Effector memory CD4-positive, alpha-beta T cell (primary cell): ENCODE measurements around the gene NPC1L1.

ENCODE experiments used
- DNase-seq, 3 donors: peaks; one replicate each; pipeline ENCODE4 v3.0.0-alpha.2; 2020
- H3K27ac ChIP-seq: 2 replicates; pipeline ENCODE4 v1.7.0; 2013; ENCODE audit warnings: mild to moderate bottlenecking, low read length, moderate library complexity; ENCODE audit not compliant: insufficient read depth, poor library complexity, severe bottlenecking
- H3K27me3 ChIP-seq: replicated peaks from 2 replicates; pipeline ENCODE4 v1.7.0; 2013; ENCODE audit warnings: mild to moderate bottlenecking, low read length; ENCODE audit not compliant: insufficient read depth, control insufficient read depth, poor library complexity, severe bottlenecking
- H3K36me3 ChIP-seq: 2 replicates; pipeline ENCODE4 v1.7.0; 2013; ENCODE audit warnings: mild to moderate bottlenecking, low read length, moderate library complexity; ENCODE audit not compliant: control insufficient read depth, insufficient read depth
- H3K4me1 ChIP-seq: 2 replicates; pipeline ENCODE4 v1.7.0; 2013; ENCODE audit warnings: low read length, mild to moderate bottlenecking; ENCODE audit not compliant: control insufficient read depth, insufficient read depth, poor library complexity, severe bottlenecking
- H3K4me3 ChIP-seq: 2 replicates; pipeline ENCODE4 v1.7.0; 2013; ENCODE audit warnings: low read length, low read depth, mild to moderate bottlenecking; ENCODE audit not compliant: insufficient read depth, poor library complexity, severe bottlenecking
- H3K9me3 ChIP-seq: 2 replicates; pipeline ENCODE4 v1.7.0; 2013; ENCODE audit warnings: mild to moderate bottlenecking, low read length, moderate library complexity; ENCODE audit not compliant: control insufficient read depth

NPC1L1 gene

GRCh38 chr7:44471850-44472249 lies 69.3 kb downstream of the NPC1L1 start:
- DNase-seq = no peak

GRCh38 chr7:44471436-44471835 lies 69.7 kb downstream of the NPC1L1 start:
- Histone ChIP-seq H3K27ac (no peak overlapping the region), H3K36me3 (peaks cover 52% of the 10 kb centered on the region), H3K4me1 (peaks cover 3% of the 10 kb centered on the region), H3K4me3 (no peak overlapping the region), H3K27me3 (no peaks in the 10 kb centered on the region), H3K9me3 (no peaks in the 10 kb centered on the region)
- no peak for DNase-seq

More at GRCh38 chr7:44471850-44472249, 69.3 kb downstream of the NPC1L1 start:
- Histone ChIP-seq H3K4me1 (peaks cover 3% of the 10 kb centered on the region), H3K27me3 (no peaks in the 10 kb centered on the region), H3K27ac (no peak overlapping the region), H3K9me3 (no peaks in the 10 kb centered on the region), H3K4me3 (no peak overlapping the region), H3K36me3 (peaks cover 51% of the 10 kb centered on the region)

GRCh38 chr7:44470628-44471245 lies 70.4 kb downstream of the NPC1L1 start:
- Histone ChIP-seq H3K27me3 (no peaks in the 10 kb centered on the region), H3K4me3 (no peak overlapping the region), H3K4me1 (peaks cover 3% of the 10 kb centered on the region), H3K9me3 (no peaks in the 10 kb centered on the region), H3K36me3 (peaks cover 52% of the 10 kb centered on the region), H3K27ac (no peak overlapping the region)
- no peak for DNase-seq

- Histone ChIP-seq H3K4me3 (no peak overlapping the region), H3K36me3 (peaks cover 52% of the 10 kb centered on the region), H3K27ac (no peak overlapping the region), H3K4me1 (peaks cover 3% of the 10 kb centered on the region), H3K9me3 (no peaks in the 10 kb centered on the region), H3K27me3 (no peaks in the 10 kb centered on the region)
- DNase-seq = no peak
These were observed 71.0 kb downstream of the NPC1L1 start for GRCh38 chr7:44470135-44470479.

GRCh38 chr7:44469461-44470134 lies 71.5 kb downstream of the NPC1L1 start:
- no peak for DNase-seq
- H3K36me3 ChIP-seq = peaks cover 52% of the 10 kb centered on the region
- H3K27me3 ChIP-seq = no peaks in the 10 kb centered on the region
- H3K9me3 ChIP-seq = no peaks in the 10 kb centered on the region
- no peak overlapping the region for H3K27ac ChIP-seq
- no peak overlapping the region for H3K4me3 ChIP-seq
- peaks cover 3% of the 10 kb centered on the region for H3K4me1 ChIP-seq

- no peaks in the 10 kb centered on the region for H3K9me3 ChIP-seq
- H3K27ac ChIP-seq = no peak overlapping the region
- H3K36me3 ChIP-seq = peaks cover 48% of the 10 kb centered on the region
- no peaks in the 10 kb centered on the region for H3K27me3 ChIP-seq
- peaks cover 4% of the 10 kb centered on the region for H3K4me1 ChIP-seq
- H3K4me3 ChIP-seq = no peak overlapping the region
- no peak for DNase-seq
These were observed 73.9 kb downstream of the NPC1L1 start for GRCh38 chr7:44467217-44467548.

- Histone ChIP-seq H3K4me1 (peaks cover 11% of the 10 kb centered on the region), H3K27ac (no peak overlapping the region), H3K36me3 (peaks cover 45% of the 10 kb centered on the region), H3K9me3 (no peaks in the 10 kb centered on the region), H3K27me3 (no peaks in the 10 kb centered on the region), H3K4me3 (no peak overlapping the region)
- DNase-seq = no peak
These were observed 74.6 kb downstream of the NPC1L1 start for GRCh38 chr7:44466300-44467216.

GRCh38 chr7:44465490-44465889 lies 75.6 kb downstream of the NPC1L1 start:
- Histone ChIP-seq H3K36me3 (peaks cover 38% of the 10 kb centered on the region), H3K4me1 (peaks cover 19% of the 10 kb centered on the region), H3K9me3 (no peaks in the 10 kb centered on the region), H3K27ac (no peak overlapping the region), H3K27me3 (no peaks in the 10 kb centered on the region), H3K4me3 (no peak overlapping the region)
- DNase-seq = no peak

- DNase-seq = no peak
- H3K36me3 ChIP-seq = peaks cover 29% of the 10 kb centered on the region
- H3K4me3 ChIP-seq = no peak overlapping the region
- no peaks in the 10 kb centered on the region for H3K9me3 ChIP-seq
- H3K27me3 ChIP-seq = no peaks in the 10 kb centered on the region
- peaks cover 22% of the 10 kb centered on the region for H3K4me1 ChIP-seq
- no peak overlapping the region for H3K27ac ChIP-seq
These were observed 77.8 kb downstream of the NPC1L1 start for GRCh38 chr7:44463169-44463808.
